HG03103 (cell line): Measurements from ENCODE around the gene KRTAP20-4.

Source experiments
- ATAC-seq: cut with Tn5 transposase; IDR thresholded peaks from one replicate; pipeline ENCODE4 v1.9.1; 2021; ENCODE audit warnings: low read depth; ENCODE audit not compliant: unreplicated experiment

KRTAP20-4 gene

GRCh38 chr21:30646904-30647414, 26.5 kb downstream of the KRTAP20-4 start:
- ATAC-seq = no peak

DNA sequence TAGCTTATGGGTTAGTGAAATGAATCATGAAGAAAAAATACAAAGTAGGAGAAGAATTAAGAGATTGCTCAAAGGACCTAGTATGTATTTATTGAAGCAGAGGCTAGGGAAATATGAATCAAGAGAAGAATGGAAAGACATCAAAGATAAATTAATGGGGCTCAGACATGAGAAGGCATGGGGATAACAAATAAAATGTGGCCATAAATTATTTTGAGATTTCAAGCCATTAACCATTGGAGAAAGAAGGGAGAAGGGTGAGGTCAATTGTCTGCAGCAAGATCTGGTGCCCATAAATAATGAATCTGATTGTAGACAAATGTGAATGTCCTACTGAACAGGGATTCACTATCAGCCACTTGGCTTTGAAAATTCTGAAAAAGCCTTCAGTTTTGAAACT, 32.5 kb downstream of the KRTAP20-4 start:
- no peak for ATAC-seq

DNA sequence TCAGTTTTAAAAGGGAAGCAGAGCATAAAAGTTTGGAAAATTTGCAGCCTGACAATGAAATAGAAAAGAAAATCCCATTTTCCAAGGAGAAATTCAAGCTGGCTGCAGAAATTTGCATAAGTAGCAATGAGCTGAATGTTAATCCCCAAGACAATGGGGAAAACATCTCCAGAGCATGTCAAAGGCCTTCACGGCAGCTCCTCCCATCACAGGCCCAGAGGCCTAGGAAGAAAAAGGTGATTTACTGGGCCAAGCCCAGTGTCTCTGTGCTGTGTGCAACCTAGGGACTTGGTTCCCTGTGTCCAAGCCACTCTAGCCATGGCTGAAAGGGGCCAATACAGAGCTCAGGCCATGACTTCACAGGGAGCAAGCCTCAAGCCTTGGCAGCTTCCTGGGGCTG, 48.3 kb downstream of the KRTAP20-4 start:
- ATAC-seq = no peak
